ENCODE results near the gene POU2AF2.

DNA sequence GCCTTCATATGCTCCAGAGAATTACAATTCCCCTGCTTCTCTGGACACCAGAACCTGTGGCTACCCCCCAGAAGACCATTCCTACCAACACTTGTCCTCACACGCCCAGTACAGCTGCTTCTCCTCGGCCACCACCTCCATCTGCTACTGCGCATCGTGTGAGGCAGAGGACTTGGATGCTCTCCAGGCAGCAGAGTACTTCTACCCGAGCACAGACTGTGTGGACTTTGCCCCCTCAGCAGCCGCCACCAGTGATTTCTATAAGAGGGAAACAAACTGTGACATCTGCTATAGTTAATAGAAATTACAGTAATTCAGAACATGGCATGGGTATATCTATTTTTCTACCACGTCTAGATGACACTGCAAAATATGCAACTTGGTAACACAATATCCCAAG lies 62.6 kb downstream of the POU2AF2 start:
- TF ChIP-seq, protein P1, sequence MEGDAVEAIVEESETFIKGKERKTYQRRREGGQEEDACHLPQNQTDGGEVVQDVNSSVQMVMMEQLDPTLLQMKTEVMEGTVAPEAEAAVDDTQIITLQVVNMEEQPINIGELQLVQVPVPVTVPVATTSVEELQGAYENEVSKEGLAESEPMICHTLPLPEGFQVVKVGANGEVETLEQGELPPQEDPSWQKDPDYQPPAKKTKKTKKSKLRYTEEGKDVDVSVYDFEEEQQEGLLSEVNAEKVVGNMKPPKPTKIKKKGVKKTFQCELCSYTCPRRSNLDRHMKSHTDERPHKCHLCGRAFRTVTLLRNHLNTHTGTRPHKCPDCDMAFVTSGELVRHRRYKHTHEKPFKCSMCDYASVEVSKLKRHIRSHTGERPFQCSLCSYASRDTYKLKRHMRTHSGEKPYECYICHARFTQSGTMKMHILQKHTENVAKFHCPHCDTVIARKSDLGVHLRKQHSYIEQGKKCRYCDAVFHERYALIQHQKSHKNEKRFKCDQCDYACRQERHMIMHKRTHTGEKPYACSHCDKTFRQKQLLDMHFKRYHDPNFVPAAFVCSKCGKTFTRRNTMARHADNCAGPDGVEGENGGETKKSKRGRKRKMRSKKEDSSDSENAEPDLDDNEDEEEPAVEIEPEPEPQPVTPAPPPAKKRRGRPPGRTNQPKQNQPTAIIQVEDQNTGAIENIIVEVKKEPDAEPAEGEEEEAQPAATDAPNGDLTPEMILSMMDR (IDR thresholded peaks at IDR 0.05; ENCODE audit: insufficient read depth, low read depth, low read length) = no peak
- TF ChIP-seq EZH2 (IDR thresholded peaks at IDR 0.05; ENCODE audit: insufficient read depth, low read length) = no peak

Data from astrocyte (in vitro differentiated cells and primary cell).